HG03460 (cell line): ENCODE measurements around the gene E2F6.

Experiments
- ATAC-seq: cut with Tn5 transposase; IDR thresholded peaks from one replicate; pipeline ENCODE4 v1.9.1; 2021; ENCODE audit not compliant: unreplicated experiment

E2F6 gene

DNA sequence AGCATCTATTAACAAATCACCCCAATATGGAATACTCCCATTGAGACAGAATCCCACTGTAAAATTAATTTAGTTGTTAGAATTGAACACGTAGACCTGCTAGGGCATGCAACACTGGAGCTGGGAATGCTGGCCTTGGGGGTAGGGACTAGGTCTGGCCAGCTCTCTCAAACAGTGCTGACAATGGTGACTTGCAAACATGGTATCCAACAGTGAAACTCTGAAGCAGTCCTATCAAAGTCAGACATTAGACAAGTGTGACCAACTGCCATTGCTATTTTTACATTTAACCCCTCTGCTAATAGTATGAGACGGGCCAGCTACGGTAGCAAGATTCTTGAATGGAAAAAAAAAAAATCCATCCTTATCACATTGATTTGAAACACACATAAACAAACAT lies 7.2 kb downstream of the E2F6 start:
- ATAC-seq: no peak

DNA sequence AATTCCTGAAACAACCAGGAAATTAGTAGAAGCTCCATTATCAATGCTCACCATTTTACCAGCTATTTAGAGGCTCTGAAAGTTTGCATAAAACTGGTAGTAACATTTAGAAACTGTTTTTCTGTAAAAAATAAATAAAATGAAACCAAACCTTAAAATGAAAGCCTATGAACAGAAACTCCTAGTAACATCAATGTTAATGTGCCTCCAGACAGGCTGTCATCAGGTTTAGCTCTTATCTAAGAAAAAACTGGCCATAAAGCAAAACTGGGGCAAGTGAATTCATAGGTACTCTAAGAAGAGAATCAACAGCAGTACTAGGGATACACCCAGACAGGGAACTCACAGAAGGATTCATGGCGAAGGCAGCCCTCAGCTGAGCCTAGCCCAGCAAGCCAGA lies 8.0 kb downstream of the E2F6 start:
- no peak for ATAC-seq

DNA sequence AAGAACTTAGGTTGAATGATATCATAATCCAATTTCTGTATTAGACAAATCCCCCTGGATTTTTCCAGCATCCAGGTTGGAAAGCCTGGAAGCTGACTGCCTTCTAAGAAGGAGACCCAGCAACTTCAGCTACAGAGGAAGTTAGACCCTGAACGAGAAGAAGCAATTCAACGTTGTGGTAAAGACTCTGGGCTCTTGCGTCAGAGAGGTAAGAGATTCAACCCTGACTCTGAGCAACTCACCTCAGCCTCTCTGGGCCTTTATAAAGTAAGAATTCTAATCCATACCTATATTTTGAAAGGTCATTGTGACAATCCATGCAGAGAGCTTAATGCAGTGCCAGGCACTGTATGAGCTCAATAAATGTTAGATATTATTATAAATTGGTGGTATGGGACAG lies 9.7 kb downstream of the E2F6 start:
- no peak for ATAC-seq

DNA sequence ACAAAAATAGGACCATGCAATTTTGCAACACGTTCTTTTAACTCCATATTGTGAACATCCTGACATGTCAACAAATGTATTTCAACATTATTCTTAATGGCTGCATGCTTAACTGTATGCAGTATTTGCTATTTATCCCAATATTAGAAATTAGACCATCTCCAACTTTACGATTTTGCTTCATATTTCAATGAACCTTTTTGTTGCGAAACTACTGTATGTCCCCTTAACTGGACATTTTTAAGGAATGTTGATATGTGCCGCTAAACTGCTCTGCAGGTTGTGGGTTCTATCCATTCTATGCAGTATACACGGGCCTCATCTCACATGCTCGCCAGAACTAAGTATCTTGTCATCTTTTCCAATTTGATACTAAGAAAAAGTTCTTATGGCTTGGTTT lies 11.1 kb downstream of the E2F6 start:
- ATAC-seq: no peak

DNA sequence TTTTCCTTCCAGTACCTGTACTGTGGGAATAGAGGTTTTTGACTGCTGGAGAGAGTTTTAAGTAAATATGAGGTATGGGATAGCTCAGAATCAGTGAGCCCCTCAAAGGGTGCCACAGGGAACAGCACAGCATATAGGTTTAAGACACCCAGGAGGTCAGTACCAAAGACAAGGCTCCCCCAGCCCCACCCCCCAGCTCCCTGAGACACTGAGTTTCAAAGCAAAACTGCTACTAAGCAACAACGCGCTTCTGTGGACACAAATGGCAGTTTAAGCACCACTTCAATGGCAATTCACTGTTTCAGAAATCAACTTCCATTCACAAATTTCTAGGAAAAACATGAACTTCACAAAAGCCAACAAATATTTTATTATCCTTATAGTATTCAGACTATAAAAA lies 15.2 kb downstream of the E2F6 start:
- ATAC-seq: no peak

DNA sequence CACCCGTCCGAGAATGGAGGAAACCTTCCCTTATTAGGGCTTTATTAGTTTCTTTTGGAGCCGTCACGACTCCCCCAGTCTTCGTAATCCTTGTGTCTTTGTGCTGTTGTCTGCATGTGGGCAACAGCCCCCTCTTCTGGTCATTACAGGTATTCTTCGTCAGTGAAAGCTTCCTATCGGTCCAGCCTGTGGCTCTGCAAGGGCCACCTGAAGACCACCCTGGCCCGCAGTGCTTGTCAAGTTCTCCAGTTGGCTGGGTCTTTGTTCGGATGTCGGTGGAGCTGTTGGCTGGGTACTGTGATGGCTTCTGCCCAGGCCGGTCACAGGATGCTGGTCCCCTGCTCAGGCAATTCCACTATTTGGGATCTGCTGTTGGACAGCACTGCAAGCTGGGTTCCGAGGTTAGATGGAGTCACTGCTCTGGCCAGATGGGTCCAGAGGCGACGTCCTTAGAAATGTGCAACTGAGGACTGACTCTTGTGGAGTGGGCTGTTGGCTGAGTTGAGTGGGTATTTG lies 19.2 kb downstream of the E2F6 start:
- ATAC-seq: no peak

DNA sequence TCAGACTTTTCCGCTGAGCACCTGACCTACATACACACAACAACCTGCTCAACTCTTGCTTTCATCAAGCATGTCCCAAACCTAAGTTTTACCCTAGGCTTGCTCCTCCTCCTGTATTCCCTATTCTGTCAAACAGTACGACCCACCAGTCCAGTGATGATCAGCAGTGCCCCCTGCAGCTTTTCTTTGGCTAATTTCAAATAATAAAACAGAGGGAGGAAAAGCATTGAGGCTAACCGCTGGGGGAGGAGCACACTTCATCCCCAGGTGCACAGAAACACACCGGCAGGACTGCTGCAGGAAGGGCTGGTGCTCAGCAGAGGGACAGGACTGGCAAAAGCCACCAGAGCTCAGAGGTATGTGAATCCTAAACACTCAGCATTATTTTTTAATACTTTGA lies 21.2 kb downstream of the E2F6 start:
- no peak for ATAC-seq

DNA sequence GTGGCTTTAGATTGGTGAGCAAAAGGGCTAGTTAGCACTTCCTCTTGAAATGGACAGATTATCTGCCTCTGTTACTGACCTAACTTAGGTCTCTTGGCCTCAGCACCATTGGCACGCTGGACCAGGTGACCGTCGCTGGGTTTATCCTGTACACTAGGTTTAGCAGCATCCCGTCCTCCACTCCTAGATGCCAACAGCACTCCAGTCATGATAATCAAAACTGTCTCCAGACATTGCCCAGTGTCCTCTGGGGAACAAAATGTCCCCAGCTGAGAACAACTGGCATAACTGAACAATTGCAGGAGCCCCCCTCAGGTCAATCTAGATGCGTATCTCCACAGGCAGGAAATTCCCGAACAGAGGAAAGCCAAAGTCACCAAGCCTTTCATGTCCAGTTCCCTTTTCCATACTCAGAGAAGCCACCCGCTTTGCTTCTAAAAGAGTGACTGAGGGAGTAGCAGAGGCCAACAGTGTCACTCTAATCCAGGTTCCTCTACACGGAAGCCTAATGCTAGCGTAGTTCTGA lies 27.3 kb downstream of the E2F6 start:
- no peak for ATAC-seq

DNA sequence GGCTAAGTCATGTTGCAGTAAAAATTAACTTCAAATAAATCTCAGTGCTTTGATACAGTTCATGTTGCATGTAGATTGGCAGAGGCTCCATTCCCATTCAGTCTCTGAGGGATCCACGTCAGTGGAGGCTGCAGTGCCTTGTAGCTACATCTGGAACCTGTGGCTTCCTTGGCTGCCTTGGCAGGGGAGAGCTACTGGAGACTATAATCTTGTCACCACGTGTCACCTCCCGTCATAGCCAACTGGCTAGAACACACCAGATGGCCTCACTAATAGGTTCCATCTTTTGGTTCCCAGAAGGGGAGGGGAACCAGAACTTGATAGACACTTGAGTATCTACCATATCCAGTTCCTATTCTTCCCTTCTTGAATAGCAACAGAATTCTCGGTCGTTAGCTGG lies 28.4 kb downstream of the E2F6 start:
- no peak for ATAC-seq

DNA sequence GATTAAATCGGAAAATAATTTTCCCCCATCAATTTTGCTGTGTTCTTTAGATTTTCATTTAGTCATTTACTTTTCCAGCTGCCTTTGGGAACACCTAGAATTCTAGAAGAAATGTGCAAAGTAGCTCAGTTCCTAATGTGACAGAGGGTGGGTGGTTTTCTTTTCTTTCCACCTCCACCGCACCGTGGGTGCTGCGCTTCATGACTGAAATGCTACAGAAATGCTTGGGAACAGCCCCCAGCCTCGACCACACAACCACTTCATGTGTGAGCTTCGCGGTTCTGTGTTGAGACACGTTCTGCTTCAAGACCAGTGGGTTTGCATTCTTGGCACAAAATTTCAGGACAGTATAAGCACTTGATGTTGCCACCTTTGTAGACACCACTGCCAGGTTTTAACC lies 30.9 kb downstream of the E2F6 start:
- ATAC-seq: no peak

DNA sequence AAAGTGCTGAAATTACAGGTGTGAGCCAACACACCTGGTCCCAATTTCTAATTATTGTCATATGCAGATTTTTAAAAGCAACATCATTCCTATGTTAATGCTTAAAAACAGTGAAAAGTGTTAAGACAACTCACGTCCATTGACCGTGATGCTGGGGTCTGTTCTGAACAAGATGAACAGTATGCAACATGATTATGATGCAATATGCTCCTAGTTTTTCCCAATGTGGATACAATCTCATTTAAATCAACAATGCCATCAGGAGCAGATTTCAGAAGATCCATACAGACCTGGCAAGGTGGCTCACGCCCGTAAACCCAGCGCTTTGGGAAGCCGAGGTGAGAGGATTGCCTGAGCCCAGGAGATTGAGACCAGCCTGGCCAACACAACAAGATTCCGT lies 31.5 kb downstream of the E2F6 start:
- no peak for ATAC-seq

DNA sequence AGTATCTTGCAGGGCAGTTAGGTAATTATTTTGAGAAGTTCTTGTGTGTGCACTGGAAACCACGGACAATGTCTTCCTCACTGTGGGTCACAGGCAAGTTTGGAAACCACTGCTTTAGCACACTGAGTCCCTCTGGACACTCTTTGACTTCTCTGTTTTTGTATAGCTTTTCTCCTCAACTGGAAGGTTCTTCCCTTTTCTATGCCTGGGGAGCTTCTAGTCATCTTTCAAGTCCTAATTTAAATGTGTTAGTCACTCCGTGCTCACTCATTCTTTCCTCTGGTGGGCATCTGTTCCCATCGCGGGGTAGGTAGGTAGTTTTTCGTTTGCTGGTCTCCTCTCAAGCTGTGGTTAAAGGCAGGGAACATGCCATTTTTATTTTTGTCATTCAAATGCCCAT lies 32.1 kb downstream of the E2F6 start:
- ATAC-seq: no peak

DNA sequence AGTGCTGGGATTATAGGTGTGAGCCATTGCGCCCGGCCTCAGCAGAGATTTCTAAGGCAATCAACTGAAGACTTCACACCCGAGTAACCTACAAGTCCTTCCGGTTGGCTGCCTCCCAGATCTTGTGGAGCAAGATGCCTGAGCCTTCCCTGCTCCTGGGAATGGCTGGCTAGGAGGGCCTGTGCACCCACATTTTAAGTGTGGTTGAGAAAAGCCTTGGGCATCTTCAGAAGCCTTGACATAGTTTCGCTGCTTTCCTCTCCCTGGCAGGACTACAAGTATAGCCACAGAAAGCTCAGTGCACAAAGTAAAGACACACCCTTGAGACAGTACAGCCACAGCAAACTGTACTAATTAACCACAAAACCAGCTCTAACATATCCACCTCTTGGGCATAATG lies 35.2 kb downstream of the E2F6 start:
- no peak for ATAC-seq

DNA sequence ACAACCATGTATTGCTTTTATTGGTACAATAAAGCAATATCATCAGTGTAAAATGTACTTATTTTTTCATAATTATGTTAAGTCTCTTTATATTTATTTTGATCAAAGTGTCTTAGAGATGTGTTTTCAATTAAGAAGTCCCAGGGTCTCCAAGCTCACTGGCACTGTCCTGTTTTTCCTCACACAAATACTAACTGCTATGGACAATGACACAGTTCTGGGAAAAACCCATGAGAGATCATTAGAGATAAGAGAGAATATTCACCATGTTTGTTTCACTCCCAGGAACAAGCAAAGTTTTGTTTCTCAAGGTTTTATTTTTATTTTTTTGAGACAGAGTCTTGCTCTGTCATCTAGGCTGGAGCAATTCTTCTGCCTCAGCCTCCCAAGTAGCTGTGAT lies 38.7 kb downstream of the E2F6 start:
- no peak for ATAC-seq

DNA sequence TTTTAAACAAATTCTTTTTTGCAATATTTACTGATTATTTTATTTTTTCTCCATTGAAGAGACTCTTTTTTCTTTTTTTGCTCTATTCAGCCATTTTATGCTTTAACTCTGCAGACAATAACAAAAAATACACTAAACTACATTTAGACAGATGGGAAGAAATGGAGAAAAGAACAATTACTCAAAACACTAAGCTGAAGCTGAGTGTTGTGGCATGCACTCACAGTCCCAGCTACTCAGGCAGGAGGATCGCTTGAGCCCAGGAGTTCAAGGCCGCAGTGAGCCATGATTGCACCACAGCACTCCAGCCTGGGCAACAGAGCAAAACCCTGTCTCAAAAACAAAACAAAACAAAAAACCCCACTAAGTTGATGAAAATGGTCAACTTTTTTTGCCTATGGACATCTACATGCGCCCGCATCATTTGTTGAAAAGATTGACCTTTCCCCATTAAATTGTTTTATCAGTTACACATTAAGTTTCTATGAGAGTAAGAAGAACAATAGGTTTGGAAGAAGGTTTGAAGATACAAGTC lies 43.0 kb downstream of the E2F6 start:
- ATAC-seq: no peak

DNA sequence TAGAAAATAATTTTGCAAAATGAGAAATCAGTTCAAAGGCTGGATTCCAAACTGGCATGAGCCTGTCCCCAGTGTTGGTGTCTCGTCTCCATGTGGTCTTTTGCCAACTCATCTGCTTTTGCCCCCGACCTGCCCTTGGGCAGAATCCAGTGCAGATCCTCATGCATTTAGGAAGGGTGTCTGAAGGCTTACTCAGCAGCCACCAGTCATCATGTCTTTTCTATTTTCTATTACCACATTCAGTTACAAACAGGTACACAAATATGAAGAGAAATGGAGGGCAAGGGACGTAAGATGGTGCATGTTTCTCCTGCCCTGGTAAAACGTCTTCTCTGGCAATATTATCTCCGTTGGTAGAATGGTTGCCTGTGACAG lies 43.5 kb downstream of the E2F6 start:
- no peak for ATAC-seq

DNA sequence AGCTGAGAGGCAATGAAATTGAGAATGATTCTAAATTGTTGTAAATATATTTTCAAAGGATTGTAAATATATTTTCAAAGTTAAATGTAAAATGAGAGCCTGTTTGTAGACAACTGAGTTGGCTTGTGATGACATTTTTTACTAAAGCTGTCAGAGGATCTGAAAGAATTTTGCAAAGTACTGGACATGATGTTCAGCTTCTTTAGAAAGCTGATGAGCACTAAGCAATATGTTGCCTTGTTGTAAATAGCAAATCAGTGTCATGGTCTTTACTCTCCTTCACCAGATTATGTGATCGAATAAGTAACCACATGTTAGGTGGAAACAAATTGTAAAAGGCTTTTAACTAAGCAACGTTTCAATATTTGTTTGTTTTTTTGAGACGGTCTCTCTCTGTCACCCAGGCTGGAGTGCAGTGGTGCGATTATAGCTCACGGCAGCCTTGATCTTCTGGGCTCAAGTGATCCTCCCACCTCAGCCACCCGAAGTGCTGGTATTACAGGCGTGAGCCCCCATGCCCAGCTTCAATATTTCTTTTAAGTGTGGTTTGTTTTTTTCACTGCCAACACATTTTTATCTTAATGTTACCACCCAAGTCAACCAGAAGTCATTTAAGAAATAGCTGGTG lies 44.0 kb downstream of the E2F6 start:
- no peak for ATAC-seq

DNA sequence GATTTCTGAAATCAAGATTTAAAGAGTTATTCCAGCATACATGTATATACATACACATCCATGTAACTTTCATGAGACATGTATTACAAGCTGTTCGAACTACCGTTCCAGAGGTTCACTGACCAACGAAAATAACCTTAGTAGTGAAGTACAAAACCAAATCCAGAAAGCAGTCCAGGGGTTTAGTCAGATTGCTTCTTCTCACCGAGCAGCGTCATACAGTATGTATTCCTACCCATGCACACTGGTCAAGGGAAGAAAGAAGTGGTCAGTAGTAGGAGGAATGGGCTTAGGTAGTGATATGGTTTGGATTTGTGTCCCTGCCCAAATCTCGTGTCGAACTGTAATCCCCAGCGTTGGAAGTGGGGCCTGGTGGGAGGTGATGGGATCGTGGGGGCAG lies 45.3 kb downstream of the E2F6 start:
- no peak for ATAC-seq

DNA sequence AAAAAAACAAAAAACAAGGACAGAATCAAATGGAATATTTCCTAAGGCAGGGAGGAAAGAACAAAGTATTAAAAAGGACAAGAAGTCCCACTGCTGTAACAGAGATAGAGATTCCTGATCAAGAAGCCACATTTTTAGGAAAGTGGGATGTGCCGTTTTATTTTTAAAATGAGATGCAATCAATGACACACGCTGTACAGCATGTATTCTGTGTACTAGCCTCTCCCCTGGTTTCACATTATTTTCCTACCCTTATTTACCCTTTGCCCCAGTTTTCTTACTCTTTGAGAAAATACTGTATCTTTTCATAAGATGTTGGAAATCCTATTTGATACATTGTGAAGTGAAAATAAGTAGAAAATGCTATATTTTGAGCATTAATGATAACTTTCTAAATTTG lies 45.8 kb downstream of the E2F6 start:
- no peak for ATAC-seq

DNA sequence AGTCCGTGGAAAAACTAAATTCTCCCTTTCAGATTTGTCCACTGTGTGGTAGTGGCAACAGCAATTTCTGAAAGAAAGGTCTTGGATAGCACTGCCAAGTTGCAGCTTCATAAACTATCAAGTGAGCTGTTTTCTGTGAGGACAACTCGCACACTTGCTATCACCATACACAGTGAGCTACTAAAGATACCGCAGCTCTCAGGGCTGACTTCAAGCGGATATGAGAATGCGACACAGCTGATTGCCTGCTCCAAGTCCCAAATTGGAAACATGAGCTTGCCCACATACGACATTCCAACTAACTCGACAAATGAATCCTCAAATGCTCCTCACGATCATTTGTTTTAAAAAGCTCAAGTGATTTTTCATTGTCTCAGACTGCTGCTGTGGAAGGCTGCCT lies 46.2 kb downstream of the E2F6 start:
- ATAC-seq: no peak

DNA sequence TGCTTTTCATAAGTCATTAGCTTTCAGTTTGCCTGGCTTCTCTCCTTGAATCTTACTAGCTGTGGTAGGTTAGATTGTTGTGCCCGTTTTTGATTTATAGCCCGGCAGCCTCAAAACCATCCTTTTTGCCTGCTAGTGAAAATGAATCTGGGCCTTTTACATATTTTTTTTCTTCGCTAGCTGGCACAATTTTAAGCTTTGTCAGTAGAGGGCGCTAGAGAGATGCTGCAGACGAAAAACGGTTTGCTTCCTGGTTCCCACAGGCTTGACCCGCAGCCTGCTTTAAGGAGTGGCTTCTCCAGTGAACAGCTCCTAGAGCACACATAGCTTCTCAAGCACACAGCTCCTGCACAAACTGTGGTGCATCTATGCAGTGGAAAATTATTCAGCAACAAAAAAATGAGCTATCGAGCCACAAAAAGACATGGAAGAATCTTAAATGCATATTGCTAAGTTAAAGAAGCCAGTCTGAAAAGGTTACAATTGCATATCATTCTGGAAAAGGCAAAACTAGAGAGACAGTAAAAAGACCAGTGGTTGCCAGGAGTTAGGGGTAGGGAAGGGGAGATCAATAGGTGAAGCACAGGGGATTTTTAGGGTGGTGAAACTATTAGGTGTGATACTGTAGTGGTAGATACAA lies 47.9 kb downstream of the E2F6 start:
- no peak for ATAC-seq

DNA sequence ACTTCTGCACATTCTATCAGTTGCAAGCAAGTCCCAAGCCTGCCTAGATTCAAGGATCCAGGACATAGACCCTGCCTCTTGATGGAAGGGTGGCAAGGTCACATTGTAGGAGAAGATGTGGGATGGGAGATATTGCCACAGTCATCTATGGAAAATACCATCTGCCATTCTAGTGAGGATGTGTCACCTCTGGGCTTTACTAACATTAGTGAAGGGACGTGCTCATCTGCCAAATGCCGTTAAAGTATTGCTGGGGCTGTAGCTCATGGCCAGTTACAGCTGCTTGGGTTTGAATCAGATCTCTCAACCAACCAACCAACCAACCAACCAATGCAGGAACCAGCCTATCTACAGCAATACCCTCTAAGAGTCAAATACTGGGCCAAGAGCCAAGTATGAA lies 49.0 kb downstream of the E2F6 start:
- ATAC-seq: no peak

DNA sequence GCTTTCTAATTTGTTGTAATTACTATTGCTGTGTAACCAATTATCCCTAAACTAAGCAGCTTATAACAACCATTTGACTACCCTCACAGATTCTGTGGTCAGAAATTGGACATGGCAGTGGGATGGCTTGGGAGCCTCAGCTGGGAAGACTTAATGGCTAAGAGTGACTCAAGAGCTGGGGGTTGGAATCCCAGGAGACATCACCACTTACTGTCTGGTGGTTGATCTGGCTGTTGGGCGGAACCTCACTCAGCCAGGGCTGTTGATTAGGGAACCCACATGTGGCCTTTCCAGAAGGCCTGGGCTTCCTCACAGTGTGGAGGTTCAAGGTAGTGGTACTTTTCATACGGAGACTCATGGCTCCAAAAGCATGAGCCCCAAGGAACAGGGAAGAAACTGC lies 49.8 kb downstream of the E2F6 start:
- no peak for ATAC-seq
